ENCODE measurements around the gene CRTC1. TPM values are rescaled to one million over a fixed set of nuclear protein-coding genes. Genes with fewer than 3 reads are reported as not detected.
A peak's percentile ranks its signal among the peaks of the same experiment; 100 is the strongest.

The CRTC1 gene
- total and polyA plus RNA-seq, 2 of the 13 experiments (the other 11 are each of a cell fraction or from before 2014, with no cell fraction given) = 2.0 to 2.7 TPM

GRCh38 chr19:18742838-18743783 lies 59.6 kb downstream of the CRTC1 start (continued):
- no peak for TF ChIP-seq ZBTB1 (CRISPR knock-in tag; IDR thresholded peaks at IDR 0.05; ENCODE audit: borderline replicate concordance)
- no peak for TF ChIP-seq ZNF841 (CRISPR knock-in tag; IDR thresholded peaks at IDR 0.05; ENCODE audit: borderline replicate concordance)
- peak; percentile 99 for TF ChIP-seq ZBTB38 (CRISPR knock-in tag; IDR thresholded peaks at IDR 0.05)
- TF ChIP-seq ZBTB37 (CRISPR knock-in tag; IDR thresholded peaks at IDR 0.05) = no peak
- TF ChIP-seq SIN3A (IDR thresholded peaks at IDR 0.05; ENCODE audit: borderline replicate concordance, low read depth, low read length) = no peak
- TF ChIP-seq ZXDC (CRISPR knock-in tag; IDR thresholded peaks at IDR 0.05) = no peak
- TF ChIP-seq NR1H2 (CRISPR knock-in tag; IDR thresholded peaks at IDR 0.05; ENCODE audit: borderline replicate concordance, low read depth) = no peak
- TF ChIP-seq ETS1 (CRISPR knock-in tag; IDR thresholded peaks at IDR 0.05) = no peak
- no peak for TF ChIP-seq ZNF775 (CRISPR knock-in tag; IDR thresholded peaks at IDR 0.05; ENCODE audit: borderline replicate concordance)
- TF ChIP-seq ZNF354B (CRISPR knock-in tag; IDR thresholded peaks at IDR 0.05) = no peak
- no peak for TF ChIP-seq NR2C2 (CRISPR knock-in tag; IDR thresholded peaks at IDR 0.05; ENCODE audit: borderline replicate concordance)
- no peak for TF ChIP-seq ZUFSP (CRISPR knock-in tag; IDR thresholded peaks at IDR 0.05; ENCODE audit: borderline replicate concordance)
- TF ChIP-seq TRIM24 (CRISPR knock-in tag; IDR thresholded peaks at IDR 0.05) = no peak
- TF ChIP-seq ATF7 (IDR thresholded peaks at IDR 0.05) = no peak
- TF ChIP-seq ATF7 (CRISPR knock-in tag; IDR thresholded peaks at IDR 0.05) = no peak
- TF ChIP-seq TFAP4 (IDR thresholded peaks at IDR 0.05; ENCODE audit: borderline replicate concordance, low read depth) = no peak
- no peak for TF ChIP-seq REPIN1 (CRISPR knock-in tag; IDR thresholded peaks at IDR 0.05; ENCODE audit: borderline replicate concordance, low read depth)
- no peak for TF ChIP-seq ZNF224 (CRISPR knock-in tag; IDR thresholded peaks at IDR 0.05)

Measured in HepG2 (cell line).